H9 (cell line): ENCODE data around the gene SLC13A5. TPM values are rescaled to one million over a fixed set of nuclear protein-coding genes. Genes with fewer than 3 reads are reported as not detected.

ENCODE experiments used
- DNase-seq: peaks from one replicate; pipeline ENCODE4 v3.0.0-alpha.2; 2017
- H2AFZ ChIP-seq: one replicate; pipeline ENCODE4 v1.6.1; 2013; ENCODE audit warnings: mild to moderate bottlenecking, low read length, control low read depth, moderate library complexity
- H2AK5ac ChIP-seq: 2 replicates; pipeline ENCODE4 v1.6.1; 2013; ENCODE audit warnings: low read length, control low read depth, mixed read lengths; ENCODE audit not compliant: insufficient read length
- H2BK120ac ChIP-seq: one replicate; pipeline ENCODE4 v1.6.1; 2013; ENCODE audit warnings: low read depth, mild to moderate bottlenecking, low read length, control low read depth, inconsistent platforms; ENCODE audit not compliant: poor library complexity, severe bottlenecking
- H2BK12ac ChIP-seq: 2 replicates; pipeline ENCODE4 v1.6.1; 2013; ENCODE audit warnings: low read length, control low read depth, mixed read lengths, low read depth; ENCODE audit not compliant: insufficient read length
- H2BK15ac ChIP-seq: 2 replicates; pipeline ENCODE4 v1.6.1; 2013; ENCODE audit warnings: low read depth, low read length, control low read depth
- H2BK20ac ChIP-seq: one replicate; pipeline ENCODE4 v1.6.1; 2013; ENCODE audit warnings: low read depth, mild to moderate bottlenecking, low read length, control low read depth, inconsistent platforms; ENCODE audit not compliant: poor library complexity, severe bottlenecking
- H2BK5ac ChIP-seq: 2 replicates; pipeline ENCODE4 v1.6.1; 2013; ENCODE audit warnings: low read length, control low read depth, mixed read lengths; ENCODE audit not compliant: insufficient read length
- H3K14ac ChIP-seq: 2 replicates; pipeline ENCODE4 v1.6.1; 2013; ENCODE audit warnings: low read length, control low read depth; ENCODE audit not compliant: insufficient read depth
- H3K18ac ChIP-seq: 2 replicates; pipeline ENCODE4 v1.6.1; 2013; ENCODE audit warnings: low read depth, mild to moderate bottlenecking, mixed read lengths, low read length, control low read depth; ENCODE audit not compliant: insufficient read length
- H3K23ac ChIP-seq: 2 replicates; pipeline ENCODE4 v1.6.1; 2013; ENCODE audit warnings: low read length, control low read depth, mixed read lengths, low read depth; ENCODE audit not compliant: insufficient read length
- H3K23me2 ChIP-seq: 2 replicates; pipeline ENCODE4 v1.6.1; 2013; ENCODE audit warnings: low read depth, mild to moderate bottlenecking, mixed read lengths, low read length, control low read depth; ENCODE audit not compliant: insufficient read length, poor library complexity, severe bottlenecking
- H3K27ac ChIP-seq: 2 replicates; pipeline ENCODE4 v1.5.1; 2013; ENCODE audit warnings: low read length, control low read depth, mixed read lengths, low read depth; ENCODE audit not compliant: insufficient read length
- H3K27me3 ChIP-seq: 2 replicates; pipeline ENCODE4 v1.6.1; 2013; ENCODE audit warnings: low read length, control low read depth, inconsistent platforms; ENCODE audit not compliant: insufficient read depth
- H3K4ac ChIP-seq: 2 replicates; pipeline ENCODE4 v1.6.1; 2013; ENCODE audit warnings: low read depth, mild to moderate bottlenecking, control low read depth, inconsistent platforms, low read length, moderate library complexity
- H3K4me1 ChIP-seq: 2 replicates; pipeline ENCODE4 v1.6.1; 2013; ENCODE audit warnings: low read length, control low read depth, inconsistent platforms; ENCODE audit not compliant: insufficient read depth
- H3K4me2 ChIP-seq: 2 replicates; pipeline ENCODE4 v1.6.1; 2013; ENCODE audit warnings: low read length, control low read depth, mixed read lengths; ENCODE audit not compliant: insufficient read length, insufficient read depth
- H3K56ac ChIP-seq: 2 replicates; pipeline ENCODE4 v1.6.1; 2013; ENCODE audit warnings: low read depth, mild to moderate bottlenecking, mixed read lengths, low read length, control low read depth; ENCODE audit not compliant: insufficient read length
- H3K79me1 ChIP-seq: 2 replicates; pipeline ENCODE4 v1.6.1; 2013; ENCODE audit warnings: low read depth, mild to moderate bottlenecking, moderate library complexity, low read length, control low read depth, inconsistent platforms; ENCODE audit not compliant: insufficient read depth, poor library complexity, severe bottlenecking
- H3K79me2 ChIP-seq: 2 replicates; pipeline ENCODE4 v1.6.1; 2013; ENCODE audit warnings: low read length, control low read depth, inconsistent platforms; ENCODE audit not compliant: insufficient read depth
- H3K9ac ChIP-seq: 2 replicates; pipeline ENCODE4 v1.6.1; 2013; ENCODE audit warnings: low read length, control low read depth, mixed read lengths; ENCODE audit not compliant: insufficient read length; ENCODE audit errors: extremely low read depth
- H3K9me3 ChIP-seq: one replicate; pipeline ENCODE4 v1.6.1; 2013; ENCODE audit warnings: low read depth, low read length, inconsistent platforms; ENCODE audit not compliant: control insufficient read depth
- H3T11ph ChIP-seq: one replicate; pipeline ENCODE4 v1.6.1; 2013; ENCODE audit warnings: mild to moderate bottlenecking, low read length, control low read depth, inconsistent platforms
- H4K20me1 ChIP-seq: one replicate; pipeline ENCODE4 v1.6.1; 2013; ENCODE audit not compliant: control insufficient read depth, insufficient read length, insufficient read depth
- H4K5ac ChIP-seq: 2 replicates; pipeline ENCODE4 v1.6.1; 2013; ENCODE audit warnings: low read depth, mild to moderate bottlenecking, mixed read lengths, low read length, control low read depth; ENCODE audit not compliant: insufficient read length
- H4K8ac ChIP-seq: replicated peaks from 2 replicates; pipeline ENCODE4 v1.6.1; 2013; ENCODE audit warnings: low read length, control low read depth, mixed read lengths, low read depth; ENCODE audit not compliant: insufficient read length
- H4K91ac ChIP-seq: 2 replicates; pipeline ENCODE4 v1.6.1; 2013; ENCODE audit warnings: low read depth, mild to moderate bottlenecking, moderate library complexity, mixed read lengths, low read length, control low read depth; ENCODE audit not compliant: insufficient read length
- H3K27ac Mint-ChIP-seq, 3 experiments: 2 replicates in 2 of 3; 3 replicates in 1 of 3; pipeline ENCODE4 v1.8.0; 2020 to 2021; ENCODE audit warnings: mixed read lengths in 3 of 3, mild to moderate bottlenecking in 1 of 3, moderate library complexity in 1 of 3
- H3K27me3 Mint-ChIP-seq: 2 replicates; pipeline ENCODE4 v1.8.0; 2021; ENCODE audit warnings: low read depth, mild to moderate bottlenecking, moderate library complexity, mixed read lengths
- H3K36me3 Mint-ChIP-seq, 3 experiments: 2 replicates in 2 of 3; 3 replicates in 1 of 3; pipeline ENCODE4 v1.8.0; 2020 to 2021; ENCODE audit warnings: low read depth in 3 of 3, mixed read lengths in 3 of 3; ENCODE audit not compliant: insufficient read depth in 1 of 3
- H3K4me1 Mint-ChIP-seq, 2 experiments: 2 replicates each; pipeline ENCODE4 v1.8.0; 2020; ENCODE audit warnings: mixed read lengths in 2 of 2
- H3K4me3 Mint-ChIP-seq, 2 experiments: 2 replicates in 1 of 2; 3 replicates in 1 of 2; pipeline ENCODE4 v1.8.0; 2020 to 2021; ENCODE audit warnings: mild to moderate bottlenecking in 2 of 2, mixed read lengths in 2 of 2, moderate library complexity in 1 of 2
- H3K9me3 Mint-ChIP-seq, 2 experiments: 2 replicates in 1 of 2; 3 replicates in 1 of 2; pipeline ENCODE4 v1.8.0; 2020; ENCODE audit warnings: mild to moderate bottlenecking in 2 of 2, mixed read lengths in 2 of 2, moderate library complexity in 1 of 2
- CTCF ChIP-seq: fragments of 200-600 bp; sonication (generic); conservative IDR thresholded peaks from 3 replicates; pipeline ENCODE4 v1.8.0; 2021; ENCODE audit warnings: antibody characterized with exemption, mild to moderate bottlenecking
- WGBS: extraction: QIAGEN DNeasy Blood & Tissue Kit; methylation state at CpG from one replicate; pipeline ENCODE4 v1.1.7; 2013; ENCODE audit warnings: missing lambda C conversion rate, low lambda C conversion rate, mixed read lengths; ENCODE audit not compliant: insufficient read length; ENCODE audit errors: extremely low coverage; 5-methylcytosine and 5-hydroxymethylcytosine counted together
- total RNA-seq: library from RNA; stranded (reverse); gene quantifications from 2 replicates; pipeline ENCODE4 v1.2.1, GENCODE V29; 2021

The SLC13A5 gene
- total RNA-seq, 1 experiment from 2014 or later = 1.6 TPM

GRCh38 chr17:6682339-6682738, 30.8 kb downstream of the SLC13A5 start:
- no peaks in the 10 kb centered on the region for H3K36me3 Mint-ChIP-seq
- H3K27me3 Mint-ChIP-seq = peaks cover 8% of the 10 kb centered on the region
- Histone ChIP-seq H3K4me2 (no peak overlapping the region), H3K56ac (no peak overlapping the region), H3K4me1 (no peaks in the 10 kb centered on the region), H4K8ac (no peak overlapping the region), H3K27me3 (no peaks in the 10 kb centered on the region), H3K23me2 (no peaks in the 10 kb centered on the region), H3K79me1 (no peaks in the 10 kb centered on the region), H2BK12ac (no peak overlapping the region), H3K79me2 (no peaks in the 10 kb centered on the region), H4K91ac (no peak overlapping the region), H3K4ac (no peak overlapping the region), H3K18ac (no peak overlapping the region), H2BK120ac (no peak overlapping the region), H2BK15ac (no peak overlapping the region), H3K14ac (no peak overlapping the region), H4K5ac (no peak overlapping the region), H3K23ac (no peak overlapping the region), H3K9me3 (no peaks in the 10 kb centered on the region), H2BK5ac (no peak overlapping the region), H3K9ac (no peak overlapping the region), H3K27ac (no peak overlapping the region), H3T11ph (no peak overlapping the region), H2AFZ (no peak overlapping the region), H2AK5ac (no peak overlapping the region), H4K20me1 (no peaks in the 10 kb centered on the region), H2BK20ac (no peak overlapping the region)
- DNase-seq = no peak
- no peaks in the 10 kb centered on the region; a peak in 1 of 5 replicates for H3K9me3 Mint-ChIP-seq
- H3K27ac Mint-ChIP-seq = no peak overlapping the region
- H3K4me1 Mint-ChIP-seq = no peaks in the 10 kb centered on the region
- no CpG with 5 or more reads among the region's 4 CpGs for WGBS
- TF ChIP-seq CTCF = no peak
- no peak overlapping the region for H3K4me3 Mint-ChIP-seq
